GM23248 (cell line): ENCODE measurements around the gene GON4L.
"Not testable (repeated sequence)": the region's sequence is repeated elsewhere in the genome, so short reads cannot be mapped to it uniquely, and the experiment has no call there.

Experiments
- EZH2 ChIP-seq: fragments of 200-600 bp; sonication (generic); IDR thresholded peaks from 2 replicates; pipeline ENCODE4 v1.6.1; 2018; ENCODE audit warnings: antibody characterized with exemption, mild to moderate bottlenecking; ENCODE audit not compliant: insufficient read depth, poor library complexity, severe bottlenecking
- EZH2phosphoT487 ChIP-seq: fragments of 200-600 bp; sonication (generic); IDR thresholded peaks from 2 replicates; pipeline ENCODE4 v1.6.1; 2018; ENCODE audit warnings: antibody characterized with exemption, moderate library complexity, mild to moderate bottlenecking, low read depth; ENCODE audit not compliant: insufficient read depth

DNA sequence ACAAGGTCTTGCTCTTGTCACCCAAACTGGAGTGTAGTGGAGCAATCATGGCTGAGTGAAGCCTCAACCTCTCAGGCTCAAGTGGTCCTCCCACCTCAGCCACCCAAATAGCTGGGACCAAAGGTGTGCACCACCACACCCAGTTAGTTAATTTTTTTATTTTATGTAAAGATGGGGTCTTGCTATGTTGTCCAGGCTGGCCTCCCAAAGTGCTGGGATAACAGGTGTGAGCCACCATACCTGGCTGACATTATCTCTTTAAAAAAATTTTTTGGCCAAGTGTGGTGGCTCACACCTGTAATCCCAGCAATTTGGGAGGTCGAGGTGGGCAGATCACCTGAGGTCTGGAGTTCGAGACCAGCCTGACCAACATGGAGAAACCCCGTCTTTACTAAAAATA lies 98.0 kb downstream of the GON4L start:
- TF ChIP-seq EZH2phosphoT487, EZH2: not testable (repeated sequence)
